Mesothelial cell of epicardium (in vitro differentiated cells): ENCODE measurements around the gene GSTA1. TPM values are rescaled to one million over a fixed set of nuclear protein-coding genes. Genes with fewer than 3 reads are reported as not detected.
"Not testable (repeated sequence)": the region's sequence is repeated elsewhere in the genome, so short reads cannot be mapped to it uniquely, and the experiment has no call there.

Experiments used
- DNase-seq, 2 experiments: peaks; one replicate each; pipeline ENCODE4 v3.0.0; 2021; ENCODE audit warnings: low spot score in 2 of 2; ENCODE audit not compliant: unreplicated experiment in 2 of 2
- H3K27ac Mint-ChIP-seq: 2 replicates; pipeline ENCODE4 v1.8.0; 2021; ENCODE audit warnings: mixed read lengths
- H3K27me3 Mint-ChIP-seq: 2 replicates; pipeline ENCODE4 v1.8.0; 2021; ENCODE audit warnings: low read depth, mixed read lengths
- H3K36me3 Mint-ChIP-seq: 2 replicates; pipeline ENCODE4 v1.8.0; 2021; ENCODE audit warnings: mixed read lengths
- H3K4me1 Mint-ChIP-seq: 2 replicates; pipeline ENCODE4 v1.8.0; 2021; ENCODE audit warnings: mixed read lengths
- H3K4me3 Mint-ChIP-seq: 2 replicates; pipeline ENCODE4 v1.8.0; 2021; ENCODE audit warnings: mild to moderate bottlenecking, moderate library complexity, mixed read lengths
- H3K9me3 Mint-ChIP-seq: 2 replicates; pipeline ENCODE4 v1.8.0; 2021; ENCODE audit warnings: mixed read lengths
- total RNA-seq: library from RNA; stranded (reverse); gene quantifications from 3 replicates; pipeline ENCODE4 v1.2.1, GENCODE V29; 2021
- TF ChIP-seq, protein P1 (sequence below): fragments of 200-600 bp; sonication (generic); IDR thresholded peaks from one replicate; pipeline ENCODE4 v1.5.0; 2021; ENCODE audit warnings: antibody characterized with exemption; ENCODE audit not compliant: unreplicated experiment

Gene GSTA1
- total RNA-seq, 1 donor from 2014 or later: not detected

DNA sequence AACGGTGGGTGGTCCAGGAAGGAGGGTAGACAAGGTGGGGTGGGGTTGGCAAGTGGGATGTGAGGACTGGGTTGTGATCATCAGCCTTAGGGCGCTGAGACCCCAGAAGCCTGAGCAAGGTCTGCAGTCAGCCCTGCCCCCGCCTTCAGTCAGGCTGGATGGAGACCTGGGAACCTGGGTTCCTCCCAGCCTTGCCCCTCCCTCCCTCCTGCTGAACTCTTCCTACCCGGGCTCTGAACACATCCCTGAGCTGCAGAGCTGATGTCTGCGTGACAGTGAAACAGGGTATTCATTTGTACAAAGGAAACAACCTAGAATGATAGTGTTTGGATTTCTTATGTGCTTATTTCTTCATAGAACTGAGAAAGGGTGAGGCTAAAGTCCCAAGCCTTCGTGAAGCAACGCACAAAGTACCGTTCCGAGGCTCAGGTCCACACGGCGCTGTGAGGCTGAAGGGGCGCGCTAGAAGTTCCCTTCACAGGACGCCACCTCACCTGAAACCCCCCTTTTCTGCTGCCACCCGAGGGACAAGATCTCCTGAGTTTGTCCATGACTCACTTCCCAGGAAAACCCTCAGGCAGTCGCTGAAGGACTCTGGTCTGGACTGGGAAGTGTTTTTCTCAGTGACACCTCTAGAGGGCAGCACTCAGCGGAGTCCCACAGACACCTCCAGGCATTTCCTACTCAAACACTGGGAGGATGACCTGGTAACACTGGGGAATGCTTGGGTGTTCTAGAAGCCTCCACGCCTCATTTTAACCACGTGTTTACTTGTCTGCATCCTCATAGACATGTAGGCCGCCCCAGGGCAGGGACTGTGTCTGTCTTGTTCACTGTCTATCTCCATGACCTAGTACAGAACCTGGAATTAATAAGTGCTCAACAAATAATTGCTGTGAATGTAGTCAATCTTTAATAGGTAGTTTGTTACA lies 35.8 kb upstream of the GSTA1 start:
- peaks cover 23% of the 10 kb centered on the region for H3K27me3 Mint-ChIP-seq
- H3K9me3 Mint-ChIP-seq: no peaks in the 10 kb centered on the region
- H3K36me3 Mint-ChIP-seq: no peaks in the 10 kb centered on the region
- H3K4me1 Mint-ChIP-seq: no peaks in the 10 kb centered on the region
- no peak overlapping the region for H3K4me3 Mint-ChIP-seq
- DNase-seq: peak in 1 of 2 experiments; percentile 53
- TF ChIP-seq, protein P1, sequence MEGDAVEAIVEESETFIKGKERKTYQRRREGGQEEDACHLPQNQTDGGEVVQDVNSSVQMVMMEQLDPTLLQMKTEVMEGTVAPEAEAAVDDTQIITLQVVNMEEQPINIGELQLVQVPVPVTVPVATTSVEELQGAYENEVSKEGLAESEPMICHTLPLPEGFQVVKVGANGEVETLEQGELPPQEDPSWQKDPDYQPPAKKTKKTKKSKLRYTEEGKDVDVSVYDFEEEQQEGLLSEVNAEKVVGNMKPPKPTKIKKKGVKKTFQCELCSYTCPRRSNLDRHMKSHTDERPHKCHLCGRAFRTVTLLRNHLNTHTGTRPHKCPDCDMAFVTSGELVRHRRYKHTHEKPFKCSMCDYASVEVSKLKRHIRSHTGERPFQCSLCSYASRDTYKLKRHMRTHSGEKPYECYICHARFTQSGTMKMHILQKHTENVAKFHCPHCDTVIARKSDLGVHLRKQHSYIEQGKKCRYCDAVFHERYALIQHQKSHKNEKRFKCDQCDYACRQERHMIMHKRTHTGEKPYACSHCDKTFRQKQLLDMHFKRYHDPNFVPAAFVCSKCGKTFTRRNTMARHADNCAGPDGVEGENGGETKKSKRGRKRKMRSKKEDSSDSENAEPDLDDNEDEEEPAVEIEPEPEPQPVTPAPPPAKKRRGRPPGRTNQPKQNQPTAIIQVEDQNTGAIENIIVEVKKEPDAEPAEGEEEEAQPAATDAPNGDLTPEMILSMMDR: peak; percentile 59
- H3K27ac Mint-ChIP-seq: no peak overlapping the region

DNA sequence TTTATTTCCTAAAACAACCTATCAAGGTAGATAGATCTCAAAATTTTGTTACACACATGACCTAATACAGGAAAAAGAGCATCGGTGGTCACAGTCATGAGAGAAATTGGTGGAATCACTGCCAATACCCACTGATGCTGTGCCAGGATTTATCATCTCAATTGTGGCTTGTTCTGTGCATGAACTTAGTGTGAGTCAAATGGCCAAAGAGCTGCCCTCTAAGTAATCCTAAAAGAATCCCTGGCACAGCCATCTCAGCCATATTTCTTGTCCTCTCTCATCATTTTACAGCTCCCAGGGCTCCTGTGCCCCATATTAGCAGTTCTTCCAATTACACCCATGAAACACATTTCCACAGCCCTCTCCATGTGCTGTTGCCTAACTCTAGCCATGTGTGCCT lies 30.9 kb upstream of the GSTA1 start:
- TF ChIP-seq, protein P1: no peak
- Mint-ChIP-seq H3K4me1 (no peaks in the 10 kb centered on the region), H3K36me3 (no peaks in the 10 kb centered on the region), H3K9me3 (peaks cover 10% of the 10 kb centered on the region), H3K27me3 (peaks cover 39% of the 10 kb centered on the region), H3K27ac (no peak overlapping the region), H3K4me3 (no peak overlapping the region)
- DNase-seq: no peak

DNA sequence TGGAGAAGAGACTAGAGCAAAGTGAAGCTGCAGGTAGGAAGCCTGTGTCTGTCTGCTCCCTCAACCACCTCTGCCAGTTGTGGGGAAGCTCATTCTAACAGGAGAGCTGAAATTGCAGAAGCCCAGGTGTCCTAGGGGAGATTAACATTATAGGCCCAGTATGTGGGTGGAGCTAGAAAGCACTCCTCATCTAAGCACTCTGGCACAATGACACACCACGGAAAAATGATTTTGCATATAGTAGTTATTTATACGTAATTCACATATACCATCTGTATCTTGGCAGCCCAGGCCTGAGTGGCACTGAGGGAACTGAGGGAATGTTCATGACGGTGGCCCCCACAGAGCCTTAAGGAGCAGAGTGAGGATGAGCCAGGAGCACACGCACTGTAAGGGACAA lies 27.3 kb upstream of the GSTA1 start:
- not testable (repeated sequence) for H3K4me3 Mint-ChIP-seq, H3K4me1 Mint-ChIP-seq, H3K36me3 Mint-ChIP-seq, H3K27ac Mint-ChIP-seq, H3K9me3 Mint-ChIP-seq, DNase-seq
- peaks cover 28% of the 10 kb centered on the region for H3K27me3 Mint-ChIP-seq

DNA sequence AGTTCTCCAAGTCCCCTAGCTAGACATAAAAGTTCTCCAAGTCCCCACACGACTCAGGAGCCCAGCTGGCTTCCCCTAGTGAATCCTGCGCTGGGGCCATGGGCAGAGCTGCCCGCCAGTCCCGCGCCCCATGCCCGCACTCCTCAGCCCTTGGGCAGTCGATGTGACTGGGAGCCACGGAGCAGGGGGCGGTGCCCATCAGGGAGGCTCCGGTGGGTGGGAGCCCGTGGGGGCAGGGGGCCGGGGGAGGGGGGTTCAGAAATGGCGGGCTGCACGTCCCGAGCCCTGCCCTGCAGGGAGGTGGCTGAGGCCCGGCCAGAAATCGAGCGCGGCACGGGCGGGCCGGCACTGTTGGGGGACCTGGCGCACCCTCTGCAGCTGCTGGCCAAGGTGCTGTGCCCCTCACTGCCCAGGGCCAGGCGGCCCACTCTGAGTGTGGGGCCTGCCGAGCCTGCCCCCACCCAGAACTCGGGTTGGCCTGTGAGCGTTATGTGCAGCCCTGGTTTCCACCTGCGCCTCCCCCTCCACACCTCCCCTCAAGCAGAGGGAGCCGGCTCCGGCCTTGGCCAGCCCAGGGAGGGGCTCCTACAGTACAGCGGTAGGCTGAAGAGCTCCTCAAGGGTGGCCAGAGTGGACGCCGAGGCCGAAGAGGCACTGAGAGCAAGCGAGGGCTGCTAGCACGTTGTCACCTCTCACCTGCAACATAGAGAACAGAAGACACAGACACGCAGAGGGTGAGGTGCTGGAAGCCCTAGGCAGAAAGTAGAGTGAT lies 25.6 kb upstream of the GSTA1 start:
- no peak overlapping the region for H3K4me3 Mint-ChIP-seq
- H3K36me3 Mint-ChIP-seq: no peaks in the 10 kb centered on the region
- no peak for DNase-seq
- H3K9me3 Mint-ChIP-seq: peaks cover 16% of the 10 kb centered on the region
- TF ChIP-seq, protein P1: no peak
- H3K27me3 Mint-ChIP-seq: peaks cover 16% of the 10 kb centered on the region
- no peaks in the 10 kb centered on the region for H3K4me1 Mint-ChIP-seq
- H3K27ac Mint-ChIP-seq: no peak overlapping the region

DNA sequence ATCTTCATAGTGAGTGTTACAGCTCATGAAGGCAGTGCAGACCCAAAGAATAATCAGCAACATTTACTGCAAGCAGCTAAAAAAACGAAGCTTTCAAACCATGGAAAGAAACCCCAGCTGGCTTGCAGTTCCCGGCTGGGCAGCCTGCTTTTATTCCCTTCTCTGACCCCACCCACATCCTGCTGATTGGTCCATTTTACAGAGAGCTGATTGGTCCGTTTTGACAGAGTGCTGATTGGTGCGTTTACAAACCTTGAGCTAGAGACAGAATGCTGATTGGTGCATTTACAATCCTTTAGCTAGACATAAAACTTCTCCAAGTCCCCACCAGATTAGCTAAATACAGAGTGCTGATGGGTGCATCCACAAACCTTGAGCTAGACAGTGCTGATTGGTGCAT lies 25.0 kb upstream of the GSTA1 start:
- H3K27ac Mint-ChIP-seq, H3K36me3 Mint-ChIP-seq, H3K4me3 Mint-ChIP-seq, DNase-seq, H3K4me1 Mint-ChIP-seq: not testable (repeated sequence)
- peaks cover 13% of the 10 kb centered on the region for H3K27me3 Mint-ChIP-seq
- H3K9me3 Mint-ChIP-seq: peaks cover 16% of the 10 kb centered on the region

DNA sequence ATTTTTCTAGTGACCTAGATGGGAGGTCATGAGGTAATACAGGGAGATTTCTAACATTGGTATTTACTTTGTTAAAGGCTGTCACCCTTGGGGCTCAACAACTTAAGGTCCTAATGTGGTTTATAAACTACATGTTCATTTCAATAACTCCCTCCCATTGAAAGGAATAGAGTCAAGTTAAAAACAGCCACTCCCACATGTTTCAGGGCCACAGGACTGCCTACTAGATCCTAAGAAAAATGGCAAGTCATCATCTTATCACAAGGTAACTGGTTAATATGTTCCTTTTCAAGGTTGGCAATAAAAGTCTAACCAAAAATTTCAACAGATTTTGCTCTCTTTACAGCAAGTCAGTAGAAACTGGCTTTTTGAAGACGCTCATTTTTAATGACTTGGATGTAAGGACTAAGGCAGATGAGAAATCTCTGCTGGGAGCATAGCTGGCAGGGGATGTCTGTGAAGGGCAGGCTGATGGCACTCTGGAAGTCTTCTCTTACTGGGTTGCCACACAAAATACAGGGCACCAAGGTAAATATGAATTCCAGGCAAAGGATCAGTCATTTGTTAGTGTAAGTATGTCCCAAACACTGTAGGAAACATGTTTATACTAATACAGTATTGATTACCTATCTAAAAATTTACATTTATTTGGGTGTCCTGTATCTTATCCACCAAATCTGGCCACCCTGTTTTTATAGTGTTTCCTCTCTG lies 23.6 kb upstream of the GSTA1 start:
- H3K27ac Mint-ChIP-seq, H3K4me3 Mint-ChIP-seq, H3K36me3 Mint-ChIP-seq, H3K4me1 Mint-ChIP-seq, DNase-seq, H3K27me3 Mint-ChIP-seq: not testable (repeated sequence)
- peaks cover 15% of the 10 kb centered on the region for H3K9me3 Mint-ChIP-seq
